IPS DF 6.9 (cell line): ENCODE measurements around the gene DTNA.

Experiments used
- DNase-seq: peaks from one replicate; pipeline ENCODE4 v3.0.0-alpha.2; 2013; ENCODE audit warnings: low read depth, low spot score
- H3K27ac ChIP-seq: one replicate; pipeline ENCODE4 v1.5.1; 2013; ENCODE audit warnings: low read length, control low read depth
- H3K27me3 ChIP-seq: 2 replicates; pipeline ENCODE4 v1.6.1; 2013; ENCODE audit warnings: mild to moderate bottlenecking, low read length; ENCODE audit not compliant: control insufficient read depth, insufficient read depth
- H3K36me3 ChIP-seq: 2 replicates; pipeline ENCODE4 v1.6.1; 2013; ENCODE audit warnings: low read length; ENCODE audit not compliant: control insufficient read depth, insufficient read depth
- H3K4me1 ChIP-seq: 2 replicates; pipeline ENCODE4 v1.6.1; 2013; ENCODE audit warnings: low read length; ENCODE audit not compliant: control insufficient read depth, insufficient read depth
- H3K4me3 ChIP-seq: 2 replicates; pipeline ENCODE4 v1.5.1; 2013; ENCODE audit warnings: mild to moderate bottlenecking, low read length
- H3K9me3 ChIP-seq: 2 replicates; pipeline ENCODE4 v1.6.1; 2013; ENCODE audit warnings: low read length, inconsistent platforms; ENCODE audit not compliant: control insufficient read depth, insufficient read depth
- WGBS: extraction: QIAGEN DNeasy Blood & Tissue Kit; methylation state at CpG from one replicate; pipeline ENCODE4 v1.1.7; 2013; ENCODE audit warnings: mixed read lengths, missing lambda C conversion rate; ENCODE audit not compliant: insufficient read length, insufficient coverage; 5-methylcytosine and 5-hydroxymethylcytosine counted together

Gene DTNA

DNA sequence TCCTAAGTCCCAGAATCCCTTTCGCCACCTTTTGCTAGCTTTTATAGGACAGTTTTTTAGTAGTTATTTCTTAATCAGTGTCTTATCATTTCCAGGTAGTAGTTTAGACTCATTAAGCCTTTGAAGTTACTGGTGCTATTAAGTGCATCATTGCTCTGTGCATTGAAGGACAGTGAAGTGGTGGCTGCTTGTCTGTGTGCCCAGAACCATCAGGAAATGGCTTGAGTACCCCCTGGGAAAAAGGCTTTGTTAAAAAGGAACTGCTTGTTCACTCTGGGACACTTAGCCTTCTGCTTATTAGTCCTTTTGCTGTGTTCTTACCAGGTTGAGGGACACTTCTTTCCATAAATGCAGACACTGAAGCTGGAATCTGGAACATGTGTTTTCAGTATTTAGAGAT is 30.0 kb downstream of the DTNA start:
- Histone ChIP-seq H3K36me3 (no peaks in the 10 kb centered on the region), H3K27me3 (no peaks in the 10 kb centered on the region), H3K4me3 (no peak overlapping the region), H3K27ac (no peak overlapping the region), H3K9me3 (no peaks in the 10 kb centered on the region), H3K4me1 (no peaks in the 10 kb centered on the region)
- WGBS = no CpG with 5 or more reads among the region's 1 CpG
- DNase-seq = no peak

- no peak for DNase-seq
- no peaks in the 10 kb centered on the region for H3K9me3 ChIP-seq
- WGBS = no CpG with 5 or more reads among the region's 3 CpGs
- no peaks in the 10 kb centered on the region for H3K4me1 ChIP-seq
- no peaks in the 10 kb centered on the region for H3K36me3 ChIP-seq
- H3K27ac ChIP-seq = no peak overlapping the region
- no peak overlapping the region for H3K4me3 ChIP-seq
- no peaks in the 10 kb centered on the region for H3K27me3 ChIP-seq
Observed at GRCh38 chr18:34740724-34741123, 30.6 kb downstream of the DTNA start.

GRCh38 chr18:34741401-34741800 is 31.3 kb downstream of the DTNA start:
- H3K9me3 ChIP-seq = no peaks in the 10 kb centered on the region
- H3K27ac ChIP-seq = no peak overlapping the region
- no peak for DNase-seq
- H3K4me3 ChIP-seq = no peak overlapping the region
- WGBS = no CpG with 5 or more reads among the region's 1 CpG
- no peaks in the 10 kb centered on the region for H3K27me3 ChIP-seq
- no peaks in the 10 kb centered on the region for H3K36me3 ChIP-seq
- H3K4me1 ChIP-seq = no peaks in the 10 kb centered on the region

DNA sequence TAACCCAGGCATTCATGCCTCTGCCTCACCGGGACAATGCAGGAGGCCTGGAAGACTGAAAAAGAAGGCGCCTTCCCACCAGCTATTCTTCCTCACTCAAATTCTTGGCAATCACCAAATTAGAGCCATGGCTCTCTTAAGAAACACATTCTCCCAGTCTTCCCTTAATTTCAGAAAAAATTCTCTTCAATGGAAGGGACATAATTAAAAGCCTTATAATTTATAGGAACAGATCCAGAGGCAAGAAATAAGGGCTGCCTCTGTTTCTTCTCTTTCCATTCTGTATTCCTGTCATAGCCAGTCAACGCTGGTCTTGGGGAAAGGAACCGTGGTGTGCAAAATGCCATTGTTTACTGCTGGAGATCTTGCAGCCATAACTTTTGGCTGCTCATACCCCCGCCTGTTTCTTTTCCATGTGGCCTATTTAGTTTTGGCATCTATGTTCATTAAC is 32.8 kb downstream of the DTNA start:
- Histone ChIP-seq H3K36me3 (no peaks in the 10 kb centered on the region), H3K4me3 (no peak overlapping the region), H3K27me3 (no peaks in the 10 kb centered on the region), H3K4me1 (no peaks in the 10 kb centered on the region), H3K9me3 (no peaks in the 10 kb centered on the region), H3K27ac (no peak overlapping the region)
- WGBS = no CpG with 5 or more reads among the region's 5 CpGs
- DNase-seq = no peak

DNA sequence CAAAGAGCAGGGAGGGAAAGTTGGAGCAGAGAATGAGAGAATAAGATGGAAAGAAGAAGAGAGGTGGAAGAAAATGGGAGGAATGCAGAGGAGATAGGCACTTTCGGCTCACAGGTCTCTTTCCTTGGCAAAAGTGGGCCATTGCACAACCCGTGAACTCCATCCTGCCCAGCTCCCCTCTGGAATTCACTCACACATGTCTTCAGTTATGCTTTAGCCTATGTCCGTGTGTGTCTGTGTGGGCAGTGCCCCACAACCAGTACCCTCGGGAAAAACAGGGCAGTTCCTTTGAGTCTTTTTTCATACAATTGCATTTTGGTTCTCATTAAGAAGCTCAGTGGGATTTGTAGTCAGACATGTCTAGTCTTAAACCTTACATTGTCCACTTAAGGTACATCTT is 34.5 kb downstream of the DTNA start:
- no CpG with 5 or more reads among the region's 4 CpGs for WGBS
- DNase-seq = no peak
- no peaks in the 10 kb centered on the region for H3K27me3 ChIP-seq
- H3K4me3 ChIP-seq = no peak overlapping the region
- no peak overlapping the region for H3K27ac ChIP-seq
- H3K36me3 ChIP-seq = no peaks in the 10 kb centered on the region
- H3K9me3 ChIP-seq = no peaks in the 10 kb centered on the region
- no peaks in the 10 kb centered on the region for H3K4me1 ChIP-seq

DNA sequence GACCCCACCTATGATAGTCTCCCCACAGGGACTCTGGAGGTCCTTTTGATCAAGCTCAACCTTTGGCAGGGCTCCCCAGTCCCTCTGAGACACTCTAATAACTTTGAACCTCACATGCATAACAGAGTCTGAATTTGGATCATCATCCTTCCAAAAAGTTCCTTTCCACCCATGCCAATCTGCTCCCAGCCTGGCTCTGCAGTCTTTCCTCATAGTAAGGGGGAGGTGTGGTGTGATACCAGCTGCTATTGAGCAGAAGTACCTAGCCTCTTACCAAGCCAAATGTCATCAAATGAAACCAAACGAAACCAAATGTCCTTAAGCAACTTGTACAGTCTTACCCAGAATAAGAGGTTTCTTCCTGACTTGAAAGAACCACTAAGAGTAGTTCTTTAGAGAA is 36.5 kb downstream of the DTNA start:
- H3K27ac ChIP-seq = no peak overlapping the region
- DNase-seq = no peak
- H3K9me3 ChIP-seq = no peaks in the 10 kb centered on the region
- no peaks in the 10 kb centered on the region for H3K4me1 ChIP-seq
- H3K4me3 ChIP-seq = no peak overlapping the region
- no peaks in the 10 kb centered on the region for H3K27me3 ChIP-seq
- no CpG with 5 or more reads among the region's 1 CpG for WGBS
- no peaks in the 10 kb centered on the region for H3K36me3 ChIP-seq

- H3K27me3 ChIP-seq = no peaks in the 10 kb centered on the region
- H3K9me3 ChIP-seq = no peaks in the 10 kb centered on the region
- H3K4me3 ChIP-seq = no peak overlapping the region
- H3K4me1 ChIP-seq = no peaks in the 10 kb centered on the region
- no peaks in the 10 kb centered on the region for H3K36me3 ChIP-seq
- H3K27ac ChIP-seq = no peak overlapping the region
- DNase-seq = no peak
Observed at GRCh38 chr18:34749721-34750120, 39.6 kb downstream of the DTNA start.

DNA sequence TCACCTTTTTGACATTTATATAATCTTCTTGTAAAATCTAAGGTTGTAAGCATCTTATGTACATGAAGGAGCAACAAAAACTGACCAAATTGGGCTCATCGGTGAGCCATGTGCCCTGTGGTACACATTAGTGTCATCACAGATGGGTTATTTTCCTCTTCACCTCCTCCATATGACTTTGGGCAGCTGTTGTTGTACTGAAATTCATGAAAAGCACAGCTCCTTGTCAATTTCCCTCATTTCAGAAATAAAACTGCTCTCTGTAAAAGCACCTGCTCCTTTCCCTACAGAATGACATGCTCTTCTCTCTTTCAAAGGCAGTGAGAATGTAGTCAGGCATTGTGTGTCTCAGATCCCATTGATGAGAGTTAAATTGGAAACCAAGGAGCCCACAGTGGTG is 42.0 kb downstream of the DTNA start:
- Histone ChIP-seq H3K4me3 (no peak overlapping the region), H3K36me3 (no peaks in the 10 kb centered on the region), H3K9me3 (no peaks in the 10 kb centered on the region), H3K27me3 (no peaks in the 10 kb centered on the region), H3K27ac (no peak overlapping the region), H3K4me1 (no peaks in the 10 kb centered on the region)
- no CpG with 5 or more reads among the region's 1 CpG for WGBS
- no peak for DNase-seq

DNA sequence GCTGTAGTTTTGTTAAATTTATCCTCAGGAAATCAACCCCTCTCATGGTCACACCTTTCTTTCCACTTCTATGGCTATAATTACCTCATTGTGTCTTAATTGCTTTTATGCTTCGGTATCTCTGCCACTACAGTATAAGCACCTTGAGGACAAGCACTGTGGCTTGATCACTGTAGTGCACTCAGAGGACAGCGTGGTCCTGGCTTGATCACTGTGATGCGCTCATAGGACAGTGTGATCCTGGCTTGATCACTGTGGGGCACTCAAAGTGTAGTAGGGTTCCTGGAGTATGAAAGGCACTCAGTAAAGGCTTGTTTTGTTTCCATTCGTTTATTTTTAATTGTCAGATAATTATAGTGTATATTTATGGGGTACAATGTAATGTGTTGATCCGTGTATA is 44.2 kb downstream of the DTNA start:
- Histone ChIP-seq H3K27me3 (no peaks in the 10 kb centered on the region), H3K27ac (no peak overlapping the region), H3K4me1 (no peaks in the 10 kb centered on the region), H3K36me3 (no peaks in the 10 kb centered on the region), H3K4me3 (no peak overlapping the region), H3K9me3 (no peaks in the 10 kb centered on the region)
- no peak for DNase-seq
- WGBS = no CpG with 5 or more reads among the region's 5 CpGs

DNA sequence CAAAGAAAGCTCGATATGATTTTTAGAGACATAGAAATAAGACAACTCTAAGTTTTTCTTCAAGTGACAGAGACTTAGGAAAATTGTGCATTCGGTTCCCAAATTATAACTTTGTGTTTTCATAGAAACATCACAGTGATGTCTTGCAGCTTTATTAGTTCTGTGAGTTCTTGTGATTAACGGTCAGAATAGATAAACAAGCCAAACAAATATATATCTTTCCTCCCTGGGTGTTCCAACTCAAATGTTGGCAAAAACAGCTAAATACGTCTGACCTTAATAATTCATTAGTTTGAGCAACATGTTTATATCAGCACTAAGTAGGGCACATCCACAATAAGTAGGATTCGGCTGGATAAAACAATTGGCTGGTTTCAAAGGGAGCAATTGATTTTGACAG is 47.6 kb downstream of the DTNA start:
- peaks cover 1% of the 10 kb centered on the region; the same call in 1 of the 2 replicates for H3K4me1 ChIP-seq
- H3K27me3 ChIP-seq = no peaks in the 10 kb centered on the region
- no peak overlapping the region for H3K4me3 ChIP-seq
- no peaks in the 10 kb centered on the region for H3K9me3 ChIP-seq
- no CpG with 5 or more reads among the region's 5 CpGs for WGBS
- no peak overlapping the region for H3K27ac ChIP-seq
- no peaks in the 10 kb centered on the region for H3K36me3 ChIP-seq
- DNase-seq = no peak

GRCh38 chr18:34758378-34758948 is 48.4 kb downstream of the DTNA start:
- no peak for DNase-seq
- Histone ChIP-seq H3K9me3 (no peaks in the 10 kb centered on the region), H3K4me3 (no peak overlapping the region), H3K36me3 (no peaks in the 10 kb centered on the region), H3K27ac (no peak overlapping the region), H3K27me3 (no peaks in the 10 kb centered on the region), H3K4me1 (peaks cover 1% of the 10 kb centered on the region; the same call in 1 of the 2 replicates)
